ENCODE results near the gene PNMA6E. TPM values are rescaled to one million over a fixed set of nuclear protein-coding genes. Genes with fewer than 3 reads are reported as not detected.
A peak's percentile ranks its signal among the peaks of the same experiment; 100 is the strongest.
"Not testable (repeated sequence)": the region's sequence is repeated elsewhere in the genome, so short reads cannot be mapped to it uniquely, and the experiment has no call there.

The PNMA6E gene
- total and polyA plus RNA-seq, 9 donors: not detected

- H3K27me3 ChIP-seq (ENCODE audit: control insufficient read depth, insufficient read depth, low read length): no peaks in the 10 kb centered on the region
- peaks cover 7% of the 10 kb centered on the region for H3K4me1 ChIP-seq (ENCODE audit: control insufficient read depth, insufficient read depth, low read length)
- H3K4me3 ChIP-seq (ENCODE audit: low read length): no peak overlapping the region
- H3K9me3 ChIP-seq (replicated peaks; ENCODE audit: control insufficient read depth, low read depth, low read length): no peaks in the 10 kb centered on the region
- 81% methylated on average over 9 of the region's 10 CpGs for WGBS (ENCODE audit: insufficient coverage)
- H3K27ac ChIP-seq (ENCODE audit: low read length): no peak overlapping the region
- DNase-seq: no peak
- H3K36me3 ChIP-seq (ENCODE audit: control insufficient read depth, insufficient read depth, low read length): no peaks in the 10 kb centered on the region
These were observed 13.0 kb downstream of the PNMA6E start for GRCh38 chrX:153387987-153388721.

DNA sequence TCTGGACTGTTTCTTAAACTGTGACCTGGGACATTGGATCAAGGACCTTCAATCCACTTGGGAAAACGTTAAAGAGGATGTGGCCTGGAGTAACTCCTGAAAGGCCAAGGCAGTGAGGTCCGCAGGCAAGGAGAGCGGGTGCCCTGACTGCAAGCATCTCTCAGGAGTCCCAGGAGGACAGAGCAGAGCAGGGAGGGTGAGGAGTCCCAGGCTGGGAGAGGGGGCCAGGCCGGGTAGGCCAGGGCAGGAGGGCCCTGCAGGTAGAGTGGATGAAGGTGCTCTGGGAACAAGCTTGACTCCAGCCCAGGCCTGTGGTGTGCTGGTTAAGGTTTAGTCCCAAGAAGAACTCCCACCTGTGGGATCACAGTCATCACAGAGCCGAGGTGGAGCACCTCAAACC, 13.8 kb downstream of the PNMA6E start:
- no peak overlapping the region for H3K4me3 ChIP-seq (ENCODE audit: low read length)
- no peak overlapping the region for H3K27ac ChIP-seq (ENCODE audit: low read length)
- no peaks in the 10 kb centered on the region for H3K36me3 ChIP-seq (ENCODE audit: control insufficient read depth, insufficient read depth, low read length)
- H3K9me3 ChIP-seq (replicated peaks; ENCODE audit: control insufficient read depth, low read depth, low read length): no peaks in the 10 kb centered on the region
- 57% methylated on average over 4 of the region's 5 CpGs for WGBS (ENCODE audit: insufficient coverage)
- no peak for DNase-seq
- H3K4me1 ChIP-seq (ENCODE audit: control insufficient read depth, insufficient read depth, low read length): peaks cover 8% of the 10 kb centered on the region
- H3K27me3 ChIP-seq (ENCODE audit: control insufficient read depth, insufficient read depth, low read length): no peaks in the 10 kb centered on the region

- DNase-seq: no peak
- H3K9me3 ChIP-seq (replicated peaks; ENCODE audit: control insufficient read depth, low read depth, low read length): no peaks in the 10 kb centered on the region
- H3K4me3 ChIP-seq (ENCODE audit: low read length): no peak overlapping the region
- no peak overlapping the region for H3K27ac ChIP-seq (ENCODE audit: low read length)
- H3K36me3 ChIP-seq (ENCODE audit: control insufficient read depth, insufficient read depth, low read length): no peaks in the 10 kb centered on the region
- WGBS (ENCODE audit: insufficient coverage): no CpG with 5 or more reads among the region's 5 CpGs
- peaks cover 18% of the 10 kb centered on the region for H3K4me1 ChIP-seq (ENCODE audit: control insufficient read depth, insufficient read depth, low read length)
- no peaks in the 10 kb centered on the region for H3K27me3 ChIP-seq (ENCODE audit: control insufficient read depth, insufficient read depth, low read length)
These were observed 15.1 kb downstream of the PNMA6E start for GRCh38 chrX:153386097-153386496.

DNA sequence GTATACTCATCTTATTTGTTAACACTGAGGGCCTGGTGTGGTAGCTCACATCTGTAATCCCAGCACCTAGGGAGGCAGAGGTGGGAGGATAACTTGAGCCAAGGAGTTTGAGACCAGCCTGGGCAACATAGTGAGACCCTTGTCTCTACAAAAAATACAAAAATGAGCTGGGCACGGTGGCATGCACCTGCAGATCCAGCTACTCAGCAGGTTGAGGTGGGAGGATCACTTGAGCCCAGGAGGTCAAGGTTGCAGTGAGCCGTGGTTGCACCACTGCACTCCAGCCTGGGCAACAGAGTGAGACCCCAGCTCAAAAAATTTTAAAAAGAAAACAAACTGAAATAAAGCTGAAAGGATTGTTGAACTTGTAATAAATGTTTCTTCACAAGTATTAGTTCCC, 16.2 kb downstream of the PNMA6E start:
- not testable (repeated sequence) for H3K27me3 ChIP-seq (ENCODE audit: control insufficient read depth, insufficient read depth, low read length); DNase-seq; H3K9me3 ChIP-seq (replicated peaks; ENCODE audit: control insufficient read depth, low read depth, low read length); H3K27ac ChIP-seq (ENCODE audit: low read length); H3K36me3 ChIP-seq (ENCODE audit: control insufficient read depth, insufficient read depth, low read length); H3K4me3 ChIP-seq (ENCODE audit: low read length)
- H3K4me1 ChIP-seq (ENCODE audit: control insufficient read depth, insufficient read depth, low read length): peaks cover 30% of the 10 kb centered on the region
- 67% methylated on average over 1 of the region's 2 CpGs for WGBS (ENCODE audit: insufficient coverage)

DNA sequence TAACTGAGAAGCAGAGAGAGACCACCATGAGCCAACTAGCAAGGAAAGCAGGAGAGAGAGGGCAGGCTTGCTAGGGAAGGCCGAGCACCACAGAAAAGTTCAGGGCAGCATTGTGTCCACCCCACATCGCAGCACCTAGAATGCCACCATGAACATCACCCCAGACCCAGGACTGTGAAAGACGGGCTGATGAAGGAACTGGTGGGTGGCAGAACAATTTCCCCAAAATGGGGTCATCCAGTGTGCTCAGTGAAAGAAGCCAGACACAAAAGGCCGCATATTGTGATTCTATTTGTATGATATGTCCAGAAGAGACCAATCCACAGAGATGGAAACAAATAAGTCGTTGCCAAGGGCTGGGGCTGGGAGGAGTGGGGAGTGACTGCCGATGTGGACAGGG, 16.8 kb downstream of the PNMA6E start:
- Histone ChIP-seq H3K4me1 (ENCODE audit: control insufficient read depth, insufficient read depth, low read length) (peaks cover 33% of the 10 kb centered on the region), H3K27me3 (ENCODE audit: control insufficient read depth, insufficient read depth, low read length) (no peaks in the 10 kb centered on the region), H3K36me3 (ENCODE audit: control insufficient read depth, insufficient read depth, low read length) (no peaks in the 10 kb centered on the region), H3K9me3 (replicated peaks; ENCODE audit: control insufficient read depth, low read depth, low read length) (no peaks in the 10 kb centered on the region), H3K27ac (ENCODE audit: low read length) (no peak overlapping the region), H3K4me3 (ENCODE audit: low read length) (no peak overlapping the region)
- DNase-seq: no peak
- WGBS (ENCODE audit: insufficient coverage): 56% methylated on average over 2 of the region's 6 CpGs

- no peak for DNase-seq
- no peaks in the 10 kb centered on the region for H3K36me3 ChIP-seq (ENCODE audit: control insufficient read depth, insufficient read depth, low read length)
- no peak overlapping the region for H3K4me3 ChIP-seq (ENCODE audit: low read length)
- H3K27me3 ChIP-seq (ENCODE audit: control insufficient read depth, insufficient read depth, low read length): no peaks in the 10 kb centered on the region
- peaks cover 27% of the 10 kb centered on the region for H3K4me1 ChIP-seq (ENCODE audit: control insufficient read depth, insufficient read depth, low read length)
- peak overlapping the region; percentile 80 for H3K27ac ChIP-seq (ENCODE audit: low read length)
- WGBS (ENCODE audit: insufficient coverage): 77% methylated on average over 3 of the region's 3 CpGs
- no peaks in the 10 kb centered on the region for H3K9me3 ChIP-seq (replicated peaks; ENCODE audit: control insufficient read depth, low read depth, low read length)
These were observed 18.3 kb downstream of the PNMA6E start for GRCh38 chrX:153382563-153383482.

DNA sequence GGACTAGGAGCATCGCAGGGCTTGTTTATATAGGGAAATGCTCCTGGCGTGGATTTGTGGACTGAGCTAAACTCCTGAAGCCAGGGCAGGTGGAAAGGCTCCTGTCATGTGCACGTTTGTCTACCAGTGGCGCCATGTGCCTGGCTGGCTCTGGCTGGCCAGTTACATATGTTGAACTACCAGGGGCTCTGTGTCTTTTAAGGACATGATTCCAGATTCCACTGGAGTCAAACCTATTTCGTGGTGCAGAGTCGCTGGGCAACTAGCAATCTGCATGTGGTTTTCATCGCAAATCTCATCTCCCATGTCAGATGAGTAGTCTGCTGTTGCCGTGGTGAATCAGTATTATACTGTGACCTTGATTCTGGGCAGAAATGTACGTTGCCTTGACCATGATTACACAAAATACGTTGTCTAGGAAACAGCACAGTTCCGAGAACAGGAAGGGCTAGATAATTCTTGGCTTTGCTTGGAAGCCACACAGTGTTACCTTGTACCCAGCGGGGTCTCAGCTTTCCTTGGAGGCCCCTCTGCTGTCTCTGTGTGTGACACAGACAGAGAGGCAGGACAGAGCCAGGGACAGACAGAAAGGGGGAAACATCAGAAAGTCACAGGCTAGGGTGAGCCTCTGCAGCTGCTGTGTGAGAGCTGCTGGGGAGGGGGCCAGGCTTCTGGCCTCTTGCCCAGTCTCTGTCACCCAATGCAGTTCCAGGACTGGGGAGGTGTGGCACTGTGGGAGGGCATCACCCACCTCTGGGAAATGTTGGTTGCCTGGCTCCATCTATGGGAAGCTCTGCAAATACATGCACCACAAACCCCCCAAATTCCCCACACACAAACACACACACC, 19.2 kb downstream of the PNMA6E start:
- Histone ChIP-seq H3K36me3 (ENCODE audit: control insufficient read depth, insufficient read depth, low read length) (no peaks in the 10 kb centered on the region), H3K27ac (ENCODE audit: low read length) (peak overlapping the region; percentile 80), H3K4me3 (ENCODE audit: low read length) (no peak overlapping the region), H3K27me3 (ENCODE audit: control insufficient read depth, insufficient read depth, low read length) (no peaks in the 10 kb centered on the region), H3K4me1 (ENCODE audit: control insufficient read depth, insufficient read depth, low read length) (peaks cover 26% of the 10 kb centered on the region), H3K9me3 (replicated peaks; ENCODE audit: control insufficient read depth, low read depth, low read length) (no peaks in the 10 kb centered on the region)
- WGBS (ENCODE audit: insufficient coverage): 60% methylated on average over 12 of the region's 12 CpGs
- DNase-seq: peak; percentile 94

DNA sequence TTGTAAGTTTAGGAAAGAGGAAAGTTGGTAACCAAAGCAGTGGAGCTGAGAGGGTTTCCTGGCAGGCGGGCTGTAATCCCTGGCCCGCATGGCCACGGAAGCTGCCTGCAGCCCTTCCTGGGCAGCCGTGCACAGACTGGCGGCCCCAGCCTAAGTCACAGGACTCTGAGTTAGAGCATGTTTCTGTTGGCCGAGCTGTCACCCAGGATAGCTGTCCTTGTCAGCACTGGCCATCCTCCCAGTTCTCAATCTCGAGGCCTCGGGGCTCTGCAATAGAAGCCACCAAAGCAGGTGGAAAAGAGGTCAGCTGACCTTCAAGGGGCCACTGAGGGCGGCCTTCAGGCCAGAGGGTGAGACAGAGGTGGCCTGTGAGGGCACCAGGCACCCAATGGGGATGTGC, 20.5 kb downstream of the PNMA6E start:
- H3K4me3 ChIP-seq (ENCODE audit: low read length): no peak overlapping the region
- peaks cover 5% of the 10 kb centered on the region for H3K9me3 ChIP-seq (replicated peaks; ENCODE audit: control insufficient read depth, low read depth, low read length)
- H3K27ac ChIP-seq (ENCODE audit: low read length): peak overlapping the region; percentile 80
- peaks cover 26% of the 10 kb centered on the region for H3K4me1 ChIP-seq (ENCODE audit: control insufficient read depth, insufficient read depth, low read length)
- H3K36me3 ChIP-seq (ENCODE audit: control insufficient read depth, insufficient read depth, low read length): no peaks in the 10 kb centered on the region
- no peaks in the 10 kb centered on the region for H3K27me3 ChIP-seq (ENCODE audit: control insufficient read depth, insufficient read depth, low read length)
- WGBS (ENCODE audit: insufficient coverage): 53% methylated on average over 7 of the region's 9 CpGs
- peak; percentile 39 for DNase-seq

- Histone ChIP-seq H3K36me3 (ENCODE audit: control insufficient read depth, insufficient read depth, low read length) (no peaks in the 10 kb centered on the region), H3K27me3 (ENCODE audit: control insufficient read depth, insufficient read depth, low read length) (no peaks in the 10 kb centered on the region), H3K27ac (ENCODE audit: low read length) (no peak overlapping the region), H3K9me3 (replicated peaks; ENCODE audit: control insufficient read depth, low read depth, low read length) (peaks cover 5% of the 10 kb centered on the region), H3K4me1 (ENCODE audit: control insufficient read depth, insufficient read depth, low read length) (peaks cover 26% of the 10 kb centered on the region), H3K4me3 (ENCODE audit: low read length) (no peak overlapping the region)
- DNase-seq: no peak
- WGBS (ENCODE audit: insufficient coverage): 74% methylated on average over 13 of the region's 13 CpGs
These were observed 21.1 kb downstream of the PNMA6E start for GRCh38 chrX:153379971-153380581.

Measured in muscle of leg (tissue), 11 donors.